IMR-90 (cell line): ENCODE results near the gene CMTM7. TPM values are rescaled to one million over a fixed set of nuclear protein-coding genes. Genes with fewer than 3 reads are reported as not detected.

Experiments used
- ATAC-seq: fragments of 200-7000 bp; cut with Tn5 transposase; 2 replicates; pipeline ENCODE4 v1.9.1; 2020; ENCODE audit warnings: low read depth, mild to moderate bottlenecking, moderate library complexity
- BruUV-seq: library from RNA; stranded (reverse); fragments of 400-500 nt; replicated peaks from 2 replicates; lab custom pipeline; 2021; lab: Mats Ljungman, UMichigan
- CTCF ChIA-PET: fragments of 300-600 bp; formaldehyde crosslinking; extraction: SDS; loops from one replicate; lab custom pipeline; 2021; ENCODE audit warnings: antibody characterized with exemption; lab: Yijun Ruan, JAX
- POLR2A ChIA-PET: fragments of 300-600 bp; sonication (Branson Sonifier 250); formaldehyde crosslinking; loops from one replicate; lab custom pipeline; 2022; ENCODE audit warnings: antibody characterized with exemption; ENCODE audit not compliant: unreplicated experiment; lab: Charles Lee
- DNase-seq: peaks from one replicate; pipeline ENCODE4 v3.0.0; 2013
- H2AFZ ChIP-seq: replicated peaks from 2 replicates; pipeline ENCODE3; 2013; ENCODE audit warnings: low read length, mild to moderate bottlenecking; ENCODE audit not compliant: poor library complexity
- H2AK5ac ChIP-seq: 2 replicates; pipeline ENCODE4 v1.6.1; 2013; ENCODE audit warnings: low read depth, low read length, inconsistent platforms
- H2AK9ac ChIP-seq: replicated peaks from 2 replicates; pipeline ENCODE3; 2013; ENCODE audit warnings: mild to moderate bottlenecking, low read depth, low read length, moderate library complexity; ENCODE audit not compliant: poor library complexity
- H2BK120ac ChIP-seq: 2 replicates; pipeline ENCODE4 v1.6.1; 2013; ENCODE audit warnings: low read depth, low read length, inconsistent platforms
- H2BK15ac ChIP-seq: 3 replicates; pipeline ENCODE4 v1.6.1; 2013; ENCODE audit warnings: low read depth, low read length, inconsistent platforms
- H2BK20ac ChIP-seq: 2 replicates; pipeline ENCODE4 v1.6.1; 2013; ENCODE audit warnings: low read depth, mild to moderate bottlenecking, inconsistent platforms, low read length, moderate library complexity
- H2BK5ac ChIP-seq: 2 replicates; pipeline ENCODE4 v1.6.1; 2013; ENCODE audit warnings: mild to moderate bottlenecking, low read depth, low read length, inconsistent platforms; ENCODE audit not compliant: poor library complexity, severe bottlenecking
- H3K14ac ChIP-seq: replicated peaks from 2 replicates; pipeline ENCODE4 v1.6.1; 2013; ENCODE audit warnings: low read depth, low read length, inconsistent platforms
- H3K18ac ChIP-seq: 2 replicates; pipeline ENCODE4 v1.6.1; 2013; ENCODE audit warnings: low read depth, low read length, control low read depth
- H3K23ac ChIP-seq: 2 replicates; pipeline ENCODE4 v1.6.1; 2013; ENCODE audit warnings: low read depth, low read length, inconsistent platforms
- H3K27ac ChIP-seq: 2 replicates; pipeline ENCODE4 v1.5.1; 2013; ENCODE audit warnings: mild to moderate bottlenecking, control low read depth, low read length; ENCODE audit not compliant: insufficient read depth
- H3K27me3 ChIP-seq: 2 replicates; pipeline ENCODE4 v1.6.1; 2013; ENCODE audit warnings: low read length; ENCODE audit not compliant: control insufficient read depth, insufficient read depth
- H3K36me3 ChIP-seq: 2 replicates; pipeline ENCODE4 v1.6.1; 2013; ENCODE audit warnings: low read length, mixed read lengths; ENCODE audit not compliant: control insufficient read depth, insufficient read depth
- H3K4ac ChIP-seq: 2 replicates; pipeline ENCODE4 v1.6.1; 2013; ENCODE audit warnings: low read depth, low read length, inconsistent platforms
- H3K4me1 ChIP-seq: 2 replicates; pipeline ENCODE4 v1.6.1; 2013; ENCODE audit warnings: low read length, mixed read lengths; ENCODE audit not compliant: control insufficient read depth, insufficient read depth
- H3K4me2 ChIP-seq: 2 replicates; pipeline ENCODE4 v1.6.1; 2013; ENCODE audit warnings: low read depth, mild to moderate bottlenecking, control low read depth, low read length, moderate library complexity
- H3K4me3 ChIP-seq: 2 replicates; pipeline ENCODE4 v1.5.1; 2013; ENCODE audit warnings: low read depth, mild to moderate bottlenecking, control low read depth, low read length, moderate library complexity; ENCODE audit not compliant: insufficient read depth
- H3K56ac ChIP-seq: 2 replicates; pipeline ENCODE4 v1.6.1; 2013; ENCODE audit warnings: low read length, inconsistent platforms; ENCODE audit not compliant: insufficient read depth; ENCODE audit errors: extremely low read depth
- H3K79me1 ChIP-seq, 2 experiments: 2 replicates each; pipeline ENCODE4 v1.6.1; 2013; ENCODE audit warnings: low read length in 2 of 2, inconsistent platforms in 1 of 2, low read depth in 1 of 2
- H3K9ac ChIP-seq: 2 replicates; pipeline ENCODE4 v1.6.1; 2013; ENCODE audit warnings: low read depth, low read length, control low read depth
- H3K9me1 ChIP-seq: 2 replicates; pipeline ENCODE4 v1.6.1; 2013; ENCODE audit warnings: low read length, inconsistent platforms; ENCODE audit not compliant: insufficient read depth
- H3K9me3 ChIP-seq: 2 replicates; pipeline ENCODE4 v1.6.1; 2013; ENCODE audit warnings: low read length; ENCODE audit not compliant: control insufficient read depth, insufficient read depth
- H4K20me1 ChIP-seq: 2 replicates; pipeline ENCODE4 v1.6.1; 2013; ENCODE audit warnings: low read length, inconsistent platforms; ENCODE audit not compliant: insufficient read depth
- H4K5ac ChIP-seq: 2 replicates; pipeline ENCODE4 v1.6.1; 2013; ENCODE audit warnings: mild to moderate bottlenecking, low read depth, low read length, control low read depth
- H4K8ac ChIP-seq, 2 experiments: 2 replicates each; pipeline ENCODE4 v1.6.1; 2013; ENCODE audit warnings: low read depth in 2 of 2, low read length in 2 of 2, control low read depth in 1 of 2, inconsistent platforms in 1 of 2
- H4K91ac ChIP-seq: 2 replicates; pipeline ENCODE4 v1.6.1; 2013; ENCODE audit warnings: low read depth, low read length, inconsistent platforms; ENCODE audit not compliant: insufficient read depth
- BHLHE40 ChIP-seq: fragments of 150-350 bp; IDR thresholded peaks from 2 replicates; pipeline ENCODE4 v1.6.1; 2016; ENCODE audit warnings: mild to moderate bottlenecking, low read depth, low read length
- CEBPB ChIP-seq: IDR thresholded peaks from 2 replicates; pipeline ENCODE4 v1.6.1; 2012; ENCODE audit warnings: low read depth, low read length, improper control_type of control experiment
- CHD1 ChIP-seq: IDR thresholded peaks from 2 replicates; pipeline ENCODE4 v1.6.1; 2012; ENCODE audit warnings: low read depth, low read length, improper control_type of control experiment
- FOS ChIP-seq: fragments of 150-350 bp; IDR thresholded peaks from 2 replicates; pipeline ENCODE4 v1.6.1; 2016; ENCODE audit warnings: low read depth, low read length
- MAFK ChIP-seq: IDR thresholded peaks from 2 replicates; pipeline ENCODE4 v1.6.1; 2012; ENCODE audit warnings: low read depth, low read length, improper control_type of control experiment
- MAZ ChIP-seq: IDR thresholded peaks from 2 replicates; pipeline ENCODE4 v1.6.1; 2012; ENCODE audit warnings: low read depth, mild to moderate bottlenecking, low read length, improper control_type of control experiment, moderate library complexity, borderline replicate concordance
- MXI1 ChIP-seq: IDR thresholded peaks from 2 replicates; pipeline ENCODE4 v1.6.1; 2012; ENCODE audit warnings: low read depth, mild to moderate bottlenecking, low read length, moderate library complexity, borderline replicate concordance
- NFE2L2 ChIP-seq: fragments of 150-350 bp; IDR thresholded peaks from 2 replicates; pipeline ENCODE4 v1.6.1; 2016; ENCODE audit warnings: low read depth, mild to moderate bottlenecking, low read length
- POLR2A ChIP-seq: IDR thresholded peaks from 2 replicates; pipeline ENCODE4 v1.6.1; 2012; ENCODE audit warnings: mild to moderate bottlenecking, low read depth, low read length
- RAD21 ChIP-seq: IDR thresholded peaks from 2 replicates; pipeline ENCODE4 v1.6.1; 2012; ENCODE audit warnings: low read length, improper control_type of control experiment
- RFX5 ChIP-seq: IDR thresholded peaks from 2 replicates; pipeline ENCODE4 v1.8.0; 2012; ENCODE audit warnings: low read depth, mild to moderate bottlenecking, low read length, moderate library complexity
- WGBS, 2 experiments: methylation state at CpG; one replicate each; pipeline versions ENCODE4 v1.1.5 to v1.1.7; 2013; ENCODE audit warnings: missing lambda C conversion rate in 2 of 2; ENCODE audit not compliant: insufficient read length in 1 of 2; ENCODE audit errors: extremely low coverage in 2 of 2; 5-methylcytosine and 5-hydroxymethylcytosine counted together
- dilution Hi-C: fragments of 300-500 bp; cut with HindIII; formaldehyde crosslinking; loops from one replicate; pipeline ENCODE4 v1.14.3; 2018; ENCODE audit warnings: low sequenced_read_pairs; ENCODE audit not compliant: unreplicated experiment
- in situ Hi-C: fragments of 300-500 bp; cut with MboI; formaldehyde crosslinking; loops from 3 replicates; pipeline ENCODE4 v1.14.3; 2019; ENCODE audit warnings: low sequenced_read_pairs, inconsistent platforms, mixed read lengths
- intact Hi-C: fragments of 100-400 bp; cut with micrococcal nuclease; formaldehyde crosslinking; loops from 2 replicates; pipeline ENCODE4 v1.10.0; 2022
- polyA plus RNA-seq, 3 experiments: library from polyadenylated mRNA; depleted of rRNA; stranded (reverse); fragments of >200 nt; gene quantifications; 2 replicates each; pipeline ENCODE4 v1.2.3, GENCODE V29; 2012; ENCODE audit warnings: low replicate concordance in 1 of 3
- total RNA-seq: library from RNA; depleted of rRNA; stranded (reverse); fragments of >200 nt; gene quantifications from 2 replicates; pipeline ENCODE4 v1.2.3, GENCODE V29; 2012
- TF ChIP-seq, protein P1 (sequence below): fragments of 150-350 bp; IDR thresholded peaks from 2 replicates; pipeline ENCODE4 v1.6.1; 2017; ENCODE audit warnings: mild to moderate bottlenecking, antibody characterized with exemption, low read length, low read depth
- TF ChIP-seq, protein P2 (sequence below): fragments of 150-350 bp; IDR thresholded peaks from 2 replicates; pipeline ENCODE4 v1.6.1; 2016; ENCODE audit warnings: low read depth, mild to moderate bottlenecking, low read length, moderate library complexity, borderline replicate concordance
- TF ChIP-seq, protein P3 (sequence below): conservative IDR thresholded peaks from 2 replicates; pipeline ENCODE4 v1.5.1; 2012; ENCODE audit warnings: mild to moderate bottlenecking, low read depth, low read length, improper control_type of control experiment

Gene CMTM7
- total and polyA plus RNA-seq, 2 of the 4 experiments (the other 2 are of a cell fraction), result 3.4 to 31.4 TPM

DNA sequence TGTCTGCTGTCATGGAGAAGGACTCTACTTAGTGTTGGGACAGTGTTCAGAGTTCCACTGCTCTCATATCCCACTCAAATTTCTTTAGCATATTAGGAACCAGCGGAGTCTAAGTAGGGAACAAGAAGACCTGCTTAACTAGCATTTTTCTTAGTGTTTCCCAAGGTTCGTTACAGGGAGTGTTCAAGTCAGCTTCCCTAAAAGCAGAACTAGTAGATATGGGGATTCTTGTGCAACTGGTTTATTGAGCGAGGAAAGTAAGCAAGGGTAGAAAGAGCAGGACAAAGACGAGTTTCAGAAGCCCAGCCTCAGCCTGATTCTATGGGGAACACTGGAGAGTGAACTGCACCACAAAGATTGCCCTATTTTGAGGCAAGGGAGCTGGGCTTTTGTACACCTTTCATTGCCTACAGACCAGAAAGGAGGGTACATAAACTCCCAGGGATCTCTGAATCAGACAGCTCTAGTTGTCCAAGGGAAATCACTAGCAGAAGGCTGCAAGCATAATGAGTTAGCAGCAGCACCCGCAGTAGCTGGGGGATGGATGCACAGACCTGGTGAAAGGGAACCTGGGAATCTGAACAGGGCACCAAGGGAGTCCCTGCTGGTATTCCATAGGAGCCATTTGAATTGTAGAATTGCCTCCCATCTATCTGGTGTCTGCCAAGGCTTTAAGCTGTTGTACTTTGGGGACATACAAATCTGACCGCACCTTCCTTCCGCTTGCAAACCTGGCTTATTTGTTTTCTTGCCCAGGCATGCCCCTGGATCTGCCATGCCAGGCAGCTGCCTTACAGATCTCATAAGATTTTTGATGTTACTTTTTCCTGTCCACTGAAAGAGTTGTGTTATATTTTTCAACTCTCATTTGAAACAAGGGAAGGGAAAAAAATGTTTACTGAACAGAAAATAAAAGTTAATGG lies 15.1 kb downstream of the CMTM7 start:
- Histone ChIP-seq H2BK15ac (no peak overlapping the region), H3K9me1 (peaks cover 6% of the 10 kb centered on the region), H3K4me1 (peaks cover 2% of the 10 kb centered on the region), H2AFZ (no peak overlapping the region), H3K4me3 (no peak overlapping the region), H2AK9ac (no peak overlapping the region), H3K14ac (peak overlapping the region; percentile 52; the same call in 1 of the 2 replicates), H4K8ac (peak overlapping the region in 1 of 2 experiments; percentile 30; a peak in 2 of 4 replicates), H3K23ac (no peak overlapping the region; the same call in 1 of the 2 replicates), H3K18ac (no peak overlapping the region; the same call in 1 of the 2 replicates), H2BK120ac (peak overlapping the region; percentile 40; the same call in 1 of the 2 replicates), H3K56ac (no peak overlapping the region), H2BK5ac (no peak overlapping the region), H4K91ac (no peak overlapping the region), H3K9me3 (no peaks in the 10 kb centered on the region), H3K36me3 (no peaks in the 10 kb centered on the region), H3K4ac (no peak overlapping the region), H4K20me1 (no peaks in the 10 kb centered on the region), H2AK5ac (no peak overlapping the region; the same call in 1 of the 2 replicates), H3K4me2 (no peak overlapping the region), H3K9ac (no peak overlapping the region), H2BK20ac (no peak overlapping the region; the same call in 1 of the 2 replicates), H3K79me1 (peaks cover 16 to 36% of the 10 kb centered on the region in 2 experiments), H3K27me3 (no peaks in the 10 kb centered on the region), H3K27ac (no peak overlapping the region), H4K5ac (no peak overlapping the region; the same call in 1 of the 2 replicates)
- intact Hi-C loops, result no loop called here
- in situ Hi-C loops, result no loop called here
- CTCF ChIA-PET, result no interaction called here
- ATAC-seq (no peak), DNase-seq (no peak)
- dilution Hi-C loops, result no loop called here
- POLR2A ChIA-PET, result interaction anchor here (0.5 kb wide), 1 partner anchor 11 kb away, joined by 8 read pairs; no protein-coding TSS in a partner anchor
- WGBS, 2 experiments, result no CpG with 5 or more reads among the region's 7 CpGs
- BruUV-seq, result no TSS peak
- TF ChIP-seq RFX5 (no peak), NFE2L2 (no peak), RAD21 (no peak), MAFK (no peak), POLR2A (no peak), MXI1 (no peak), FOS (no peak), CHD1 (no peak), BHLHE40 (no peak), MAZ (no peak), CEBPB (no peak)
- TF ChIP-seq, protein P1, sequence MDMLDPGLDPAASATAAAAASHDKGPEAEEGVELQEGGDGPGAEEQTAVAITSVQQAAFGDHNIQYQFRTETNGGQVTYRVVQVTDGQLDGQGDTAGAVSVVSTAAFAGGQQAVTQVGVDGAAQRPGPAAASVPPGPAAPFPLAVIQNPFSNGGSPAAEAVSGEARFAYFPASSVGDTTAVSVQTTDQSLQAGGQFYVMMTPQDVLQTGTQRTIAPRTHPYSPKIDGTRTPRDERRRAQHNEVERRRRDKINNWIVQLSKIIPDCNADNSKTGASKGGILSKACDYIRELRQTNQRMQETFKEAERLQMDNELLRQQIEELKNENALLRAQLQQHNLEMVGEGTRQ, result no peak
- TF ChIP-seq, protein P2, sequence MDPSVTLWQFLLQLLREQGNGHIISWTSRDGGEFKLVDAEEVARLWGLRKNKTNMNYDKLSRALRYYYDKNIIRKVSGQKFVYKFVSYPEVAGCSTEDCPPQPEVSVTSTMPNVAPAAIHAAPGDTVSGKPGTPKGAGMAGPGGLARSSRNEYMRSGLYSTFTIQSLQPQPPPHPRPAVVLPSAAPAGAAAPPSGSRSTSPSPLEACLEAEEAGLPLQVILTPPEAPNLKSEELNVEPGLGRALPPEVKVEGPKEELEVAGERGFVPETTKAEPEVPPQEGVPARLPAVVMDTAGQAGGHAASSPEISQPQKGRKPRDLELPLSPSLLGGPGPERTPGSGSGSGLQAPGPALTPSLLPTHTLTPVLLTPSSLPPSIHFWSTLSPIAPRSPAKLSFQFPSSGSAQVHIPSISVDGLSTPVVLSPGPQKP, result no peak
- TF ChIP-seq, protein P3, sequence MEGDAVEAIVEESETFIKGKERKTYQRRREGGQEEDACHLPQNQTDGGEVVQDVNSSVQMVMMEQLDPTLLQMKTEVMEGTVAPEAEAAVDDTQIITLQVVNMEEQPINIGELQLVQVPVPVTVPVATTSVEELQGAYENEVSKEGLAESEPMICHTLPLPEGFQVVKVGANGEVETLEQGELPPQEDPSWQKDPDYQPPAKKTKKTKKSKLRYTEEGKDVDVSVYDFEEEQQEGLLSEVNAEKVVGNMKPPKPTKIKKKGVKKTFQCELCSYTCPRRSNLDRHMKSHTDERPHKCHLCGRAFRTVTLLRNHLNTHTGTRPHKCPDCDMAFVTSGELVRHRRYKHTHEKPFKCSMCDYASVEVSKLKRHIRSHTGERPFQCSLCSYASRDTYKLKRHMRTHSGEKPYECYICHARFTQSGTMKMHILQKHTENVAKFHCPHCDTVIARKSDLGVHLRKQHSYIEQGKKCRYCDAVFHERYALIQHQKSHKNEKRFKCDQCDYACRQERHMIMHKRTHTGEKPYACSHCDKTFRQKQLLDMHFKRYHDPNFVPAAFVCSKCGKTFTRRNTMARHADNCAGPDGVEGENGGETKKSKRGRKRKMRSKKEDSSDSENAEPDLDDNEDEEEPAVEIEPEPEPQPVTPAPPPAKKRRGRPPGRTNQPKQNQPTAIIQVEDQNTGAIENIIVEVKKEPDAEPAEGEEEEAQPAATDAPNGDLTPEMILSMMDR, result no peak
